HepG2 (cell line): ENCODE measurements around the gene AP4S1. TPM values are rescaled to one million over a fixed set of nuclear protein-coding genes. Genes with fewer than 3 reads are reported as not detected.

Experiments
- ATAC-seq: fragments of 200-7000 bp; cut with Tn5 transposase; 3 replicates; pipeline ENCODE4 v1.9.1; 2020; ENCODE audit warnings: mild to moderate bottlenecking, moderate library complexity
- BruUV-seq: library from RNA; stranded (reverse); fragments of 400-500 nt; replicated peaks from 2 replicates; lab custom pipeline; 2021; lab: Mats Ljungman, UMichigan
- CTCF ChIA-PET: fragments of 300-600 bp; formaldehyde crosslinking; extraction: SDS; loops from one replicate; lab custom pipeline; 2021; ENCODE audit warnings: low total read pairs, inconsistent platforms, low intra/inter-chr PET ratio; lab: Yijun Ruan, JAX
- POLR2A ChIA-PET: fragments of 350-600 bp; sonication (Branson Sonifier 250); formaldehyde crosslinking; loops from one replicate; lab custom pipeline; 2020; ENCODE audit warnings: antibody characterized with exemption, inconsistent platforms; lab: Yijun Ruan, JAX
- DNase-seq: peaks from one replicate; pipeline ENCODE4 v3.0.0-alpha.2; 2015; ENCODE audit warnings: low spot score
- FAIRE-seq: peaks from 3 replicates; lab custom pipeline; 2011; peaks lifted over from hg19 to GRCh38; lab: Jason Lieb, UNC
- H2AFZ ChIP-seq: one replicate; pipeline ENCODE4 v1.6.1; 2011; ENCODE audit warnings: low read length, inconsistent platforms
- H3K27ac ChIP-seq: fragments of 300-600 bp; 3 replicates; pipeline ENCODE4 v1.8.0; 2011; ENCODE audit warnings: mixed run types, mild to moderate bottlenecking, mixed read lengths, low read length, inconsistent platforms; ENCODE audit not compliant: insufficient read depth; ENCODE audit errors: extremely low read length
- H3K27me3 ChIP-seq, 2 experiments: fragments of 200-600 bp in 1 of 2; 2 replicates in 1 of 2; 3 replicates in 1 of 2; pipeline versions ENCODE4 v1.6.0 to v1.8.0; 2011; ENCODE audit warnings: low read length in 2 of 2, mild to moderate bottlenecking in 2 of 2, moderate library complexity in 2 of 2, inconsistent platforms in 1 of 2; ENCODE audit not compliant: insufficient read depth in 2 of 2, control insufficient read depth in 1 of 2
- H3K36me3 ChIP-seq, 2 experiments: fragments of 200-600 bp in 1 of 2; replicated peaks in 1 of 2; 2 replicates in 1 of 2; 3 replicates in 1 of 2; pipeline versions ENCODE4 v1.5.1 to v1.8.0; 2011; ENCODE audit warnings: low read length in 2 of 2, inconsistent platforms in 1 of 2; ENCODE audit not compliant: insufficient read depth in 2 of 2, control insufficient read depth in 1 of 2
- H3K4me1 ChIP-seq: 2 replicates; pipeline ENCODE4 v1.5.1; 2012; ENCODE audit warnings: low read length, inconsistent platforms; ENCODE audit not compliant: insufficient read depth
- H3K4me2 ChIP-seq: 2 replicates; pipeline ENCODE4 v1.6.0; 2011; ENCODE audit warnings: low read depth, low read length, inconsistent platforms
- H3K4me3 ChIP-seq, 3 experiments: fragments of 200-600 bp in 1 of 3; sonication (generic), shearing (Covaris generic) in 1 of 3; replicated peaks in 1 of 3; 2 replicates each; pipeline ENCODE4 v1.5.1; 2011 to 2016; ENCODE audit warnings: low read length in 3 of 3, inconsistent platforms in 2 of 3, low read depth in 2 of 3, mild to moderate bottlenecking in 2 of 3, control low read depth in 1 of 3, mixed read lengths in 1 of 3; ENCODE audit not compliant: insufficient read depth in 1 of 3
- H3K79me2 ChIP-seq: one replicate; pipeline ENCODE4 v1.6.1; 2011; ENCODE audit warnings: low read length, inconsistent platforms; ENCODE audit not compliant: insufficient read depth
- H3K9ac ChIP-seq: 2 replicates; pipeline ENCODE4 v1.6.0; 2011; ENCODE audit warnings: mild to moderate bottlenecking, low read depth, low read length, inconsistent platforms; ENCODE audit not compliant: insufficient read depth
- H3K9me3 ChIP-seq: 2 replicates; pipeline ENCODE4 v1.5.1; 2012; ENCODE audit warnings: mild to moderate bottlenecking, low read length
- H4K20me1 ChIP-seq: 2 replicates; pipeline ENCODE4 v1.6.0; 2011; ENCODE audit warnings: inconsistent platforms, mild to moderate bottlenecking, low read length, moderate library complexity; ENCODE audit not compliant: insufficient read depth
- EEA1 ChIP-seq: sonication (generic); formaldehyde crosslinking; IDR thresholded peaks from 2 replicates; pipeline ENCODE4 v1.5.1; 2020; ENCODE audit warnings: mild to moderate bottlenecking, missing genetic modification reagents, borderline replicate concordance
- KDM5B ChIP-seq: sonication (generic); formaldehyde crosslinking; IDR thresholded peaks from 2 replicates; pipeline ENCODE4 v1.4.0; 2020; ENCODE audit warnings: missing genetic modification reagents, mild to moderate bottlenecking, borderline replicate concordance
- MTF1 ChIP-seq: sonication (generic); formaldehyde crosslinking; IDR thresholded peaks from 2 replicates; pipeline ENCODE4 v1.5.0; 2020; ENCODE audit warnings: missing genetic modification reagents
- RARG ChIP-seq: sonication (generic); formaldehyde crosslinking; IDR thresholded peaks from 2 replicates; pipeline ENCODE4 v1.4.0; 2020; ENCODE audit warnings: low read depth, mild to moderate bottlenecking, missing genetic modification reagents
- RBM22 ChIP-seq: fragments of 200-400 bp; formaldehyde crosslinking; optimal IDR thresholded peaks from 2 replicates; pipeline ENCODE3; 2017; ENCODE audit warnings: mild to moderate bottlenecking, low read length, moderate library complexity
- SOX13 ChIP-seq, 3 experiments: fragments of 450-650 bp in 1 of 3; sonication (generic) in 1 of 3; formaldehyde crosslinking in 1 of 3; IDR thresholded peaks in 2 of 3; conservative IDR thresholded peaks in 1 of 3; 2 replicates each; pipeline versions ENCODE4 v1.5.0 to v1.6.1; 2016 to 2020; ENCODE audit warnings: antibody characterized with exemption in 1 of 3, mild to moderate bottlenecking in 1 of 3, missing compliant biosample characterization in 1 of 3, missing genetic modification reagents in 1 of 3, moderate library complexity in 1 of 3
- SP1 ChIP-seq, 2 experiments: fragments of 450-650 bp in 1 of 2; sonication (generic) in 1 of 2; formaldehyde crosslinking in 1 of 2; IDR thresholded peaks; 2 replicates each; pipeline versions ENCODE4 v1.4.0 to v1.6.1; 2016 to 2020; ENCODE audit warnings: missing genetic modification reagents in 1 of 2
- ZNF562 ChIP-seq: sonication (generic); formaldehyde crosslinking; IDR thresholded peaks from 2 replicates; pipeline ENCODE4 v1.8.0; 2022; ENCODE audit warnings: missing genetic modification reagents, borderline replicate concordance
- ZSCAN20 ChIP-seq: sonication (generic); formaldehyde crosslinking; IDR thresholded peaks from 2 replicates; pipeline ENCODE4 v1.4.0; 2020; ENCODE audit warnings: missing genetic modification reagents, mild to moderate bottlenecking, borderline replicate concordance
- WGBS: methylation state at CpG from one replicate; pipeline ENCODE4 v1.1.6; 2017; ENCODE audit warnings: low lambda C conversion rate; 5-methylcytosine and 5-hydroxymethylcytosine counted together
- in situ Hi-C: cut with HindIII; loops from 2 replicates; pipeline ENCODE4 v1.10.0; 2017; ENCODE audit warnings: low pct_unique_long_range_greater_than_20kb; ENCODE audit not compliant: extremely low pct_ligation_motif_present
- intact Hi-C: fragments of 100-400 bp; cut with micrococcal nuclease; formaldehyde crosslinking; loops from one replicate; pipeline ENCODE4 v1.10.0; 2022; ENCODE audit not compliant: unreplicated experiment
- polyA plus RNA-seq, 8 experiments: library from polyadenylated mRNA; depleted of rRNA in 3 of 8; stranded (reverse) in 7 of 8; unstranded in 1 of 8; fragments of >200 nt; fragmentation: Illumina TruSeq in 4 of 8; extraction: Trizol in 4 of 8; gene quantifications; 2 replicates each; pipeline versions ENCODE4 v1.2.1 to v1.2.3, GENCODE V29; 2011 to 2016; ENCODE audit warnings: low read depth in 4 of 8, missing spikeins in 1 of 8, mixed read lengths in 1 of 8; ENCODE audit not compliant: insufficient read depth in 1 of 8
- total RNA-seq, 5 experiments: library from RNA; depleted of rRNA; stranded (reverse); fragments of >200 nt; fragmentation: Illumina TruSeq; extraction: Trizol; gene quantifications; 2 replicates each; pipeline ENCODE4 v1.2.3, GENCODE V29; 2016; ENCODE audit warnings: low read depth in 1 of 5
- TF ChIP-seq, protein P1 (sequence below): sonication (generic); formaldehyde crosslinking; IDR thresholded peaks from 2 replicates; pipeline ENCODE4 v1.8.1; 2023; ENCODE audit warnings: mild to moderate bottlenecking, missing genetic modification reagents, borderline replicate concordance
- TF ChIP-seq, protein P2 (sequence below): sonication (generic); formaldehyde crosslinking; IDR thresholded peaks from 2 replicates; pipeline ENCODE4 v1.4.0; 2020; ENCODE audit warnings: mild to moderate bottlenecking, low read depth, missing genetic modification reagents
- TF ChIP-seq, protein P3 (sequence below): sonication (generic); formaldehyde crosslinking; IDR thresholded peaks from 2 replicates; pipeline ENCODE4 v1.4.0; 2020; ENCODE audit warnings: missing genetic modification reagents

AP4S1 gene
- total and polyA plus RNA-seq, 2 of the 13 experiments (the other 11 are each of a cell fraction or from before 2014, with no cell fraction given) = 3.9 to 21.1 TPM

DNA sequence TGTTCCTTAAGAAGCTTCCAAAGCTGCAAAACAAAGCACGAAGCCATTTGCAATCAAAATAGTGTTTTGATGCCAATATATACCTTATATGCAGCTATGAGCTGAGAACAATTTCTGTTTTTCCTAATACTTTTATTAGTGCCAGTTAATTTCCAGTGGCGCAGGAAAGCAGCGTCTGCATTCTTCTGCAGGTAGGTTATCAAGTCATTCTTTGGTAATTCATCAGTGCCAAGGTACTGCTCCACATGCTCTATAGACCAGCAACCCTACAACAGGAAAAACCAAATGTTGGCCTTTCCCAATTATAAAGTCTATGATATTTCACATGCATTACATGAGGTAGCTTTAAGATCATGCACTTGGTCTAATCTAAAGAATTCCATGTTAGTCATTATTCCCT is 88.3 kb downstream of the AP4S1 start (continued):
- TF ChIP-seq ZSCAN20 (CRISPR knock-in tag) = 0 out of 2 replicates have a peak, but pooled peaks have one; percentile 11
- 0 out of 2 replicates have a peak, but pooled peaks have one; percentile 23 for TF ChIP-seq MTF1

DNA sequence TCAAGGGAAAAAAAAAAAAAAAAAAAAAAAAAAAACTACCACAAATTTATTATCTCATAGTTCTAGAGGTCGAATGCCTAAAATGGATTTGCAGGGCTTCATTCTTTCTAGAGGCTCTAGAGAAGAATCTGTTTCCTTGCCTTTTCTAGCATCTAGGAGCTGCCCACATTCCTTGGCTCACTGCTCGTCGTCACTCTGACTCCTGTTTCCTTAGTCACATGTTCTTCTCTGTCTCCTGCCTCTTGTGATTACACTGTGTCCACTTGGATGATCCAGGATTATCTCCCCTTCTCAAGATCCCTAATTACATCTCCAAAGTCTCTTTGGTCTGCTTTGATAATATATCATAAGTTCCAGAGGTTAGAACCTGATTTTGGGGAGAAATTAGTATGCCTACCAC is 93.4 kb downstream of the AP4S1 start:
- no TSS peak for BruUV-seq
- Histone ChIP-seq H2AFZ (no peak overlapping the region), H3K9me3 (no peaks in the 10 kb centered on the region), H3K27ac (no peak overlapping the region), H4K20me1 (no peaks in the 10 kb centered on the region), H3K27me3 (no peaks in the 10 kb centered on the region), H3K9ac (no peak overlapping the region), H3K4me3 (no peak overlapping the region), H3K4me2 (no peak overlapping the region), H3K4me1 (no peaks in the 10 kb centered on the region), H3K36me3 (peaks cover 57 to 99% of the 10 kb centered on the region in 2 experiments), H3K79me2 (no peaks in the 10 kb centered on the region)
- 96% methylated on average over 3 of the region's 3 CpGs for WGBS
- in situ Hi-C loops = no loop called here
- TF ChIP-seq, protein P1, sequence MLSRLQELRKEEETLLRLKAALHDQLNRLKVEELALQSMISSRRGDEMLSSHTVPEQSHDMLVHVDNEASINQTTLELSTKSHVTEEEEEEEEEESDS = 0 out of 2 replicates have a peak, but pooled peaks have one; percentile 4
- TF ChIP-seq ZNF562 = no peak
- TF ChIP-seq SOX13 (IDR thresholded peaks at IDR 0.05) = no peak
- no peak for TF ChIP-seq SOX13 (CRISPR knock-in tag; conservative IDR thresholded peaks at IDR 0.05 in 1 of 2, IDR thresholded peaks at IDR 0.05 in 1 of 2)
- TF ChIP-seq RBM22 = peak; percentile 49
- DNase-seq (no peak), ATAC-seq (no peak), FAIRE-seq (no peak)
- intact Hi-C loops = no loop called here
- ChIA-PET CTCF (no interaction called here), POLR2A (no interaction called here)

DNA sequence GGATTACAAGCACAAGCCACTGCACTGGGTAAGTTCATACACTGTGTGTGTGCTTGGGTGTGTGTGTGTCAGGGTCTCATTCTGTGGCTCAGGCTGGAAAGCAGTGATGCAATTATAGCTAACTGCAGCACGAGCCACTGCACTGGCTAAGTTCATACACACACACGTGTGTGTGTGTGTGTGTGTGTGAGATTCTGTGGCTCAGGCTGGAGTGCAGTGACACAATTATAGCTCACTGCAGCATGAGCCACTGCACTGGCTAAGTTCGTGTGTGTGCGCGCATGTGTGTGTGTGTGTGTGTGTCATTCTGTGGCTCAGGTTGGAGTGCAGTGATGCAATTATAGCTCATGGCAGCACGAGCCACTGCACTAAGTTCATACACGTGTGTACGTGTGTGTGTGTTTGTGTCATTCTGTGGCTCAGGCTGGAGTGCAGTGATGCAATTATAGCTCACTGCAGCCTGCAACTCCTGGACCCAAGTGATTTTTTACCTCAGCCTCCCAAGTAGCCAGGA is 96.7 kb downstream of the AP4S1 start:
- ChIA-PET CTCF (no interaction called here), POLR2A (no interaction called here)
- no peak overlapping the region for H3K4me2 ChIP-seq
- no peaks in the 10 kb centered on the region for H3K27me3 ChIP-seq
- H4K20me1 ChIP-seq = no peaks in the 10 kb centered on the region
- ATAC-seq (peak; percentile 47), DNase-seq (no peak), FAIRE-seq (no peak)
- in situ Hi-C loops = no loop called here
- H3K4me3 ChIP-seq = no peak overlapping the region
- H3K36me3 ChIP-seq = peaks cover 50 to 94% of the 10 kb centered on the region in 2 experiments
- intact Hi-C loops = no loop called here
- BruUV-seq = TSS peak; percentile 23
- H3K79me2 ChIP-seq = no peaks in the 10 kb centered on the region
- no peaks in the 10 kb centered on the region for H3K9me3 ChIP-seq
- H2AFZ ChIP-seq = no peak overlapping the region
- H3K27ac ChIP-seq = no peak overlapping the region
- 94% methylated on average over 8 of the region's 8 CpGs for WGBS
- H3K4me1 ChIP-seq = no peaks in the 10 kb centered on the region
- H3K9ac ChIP-seq = no peak overlapping the region
- TF ChIP-seq, protein P2, sequence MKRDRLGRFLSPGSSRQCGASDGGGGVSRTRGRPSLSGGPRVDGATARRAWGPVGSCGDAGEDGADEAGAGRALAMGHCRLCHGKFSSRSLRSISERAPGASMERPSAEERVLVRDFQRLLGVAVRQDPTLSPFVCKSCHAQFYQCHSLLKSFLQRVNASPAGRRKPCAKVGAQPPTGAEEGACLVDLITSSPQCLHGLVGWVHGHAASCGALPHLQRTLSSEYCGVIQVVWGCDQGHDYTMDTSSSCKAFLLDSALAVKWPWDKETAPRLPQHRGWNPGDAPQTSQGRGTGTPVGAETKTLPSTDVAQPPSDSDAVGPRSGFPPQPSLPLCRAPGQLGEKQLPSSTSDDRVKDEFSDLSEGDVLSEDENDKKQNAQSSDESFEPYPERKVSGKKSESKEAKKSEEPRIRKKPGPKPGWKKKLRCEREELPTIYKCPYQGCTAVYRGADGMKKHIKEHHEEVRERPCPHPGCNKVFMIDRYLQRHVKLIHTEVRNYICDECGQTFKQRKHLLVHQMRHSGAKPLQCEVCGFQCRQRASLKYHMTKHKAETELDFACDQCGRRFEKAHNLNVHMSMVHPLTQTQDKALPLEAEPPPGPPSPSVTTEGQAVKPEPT (CRISPR knock-in tag) = no peak
- TF ChIP-seq RARG (CRISPR knock-in tag) (no peak), EEA1 (CRISPR knock-in tag) (0 out of 2 replicates have a peak, but pooled peaks have one; percentile 30), KDM5B (CRISPR knock-in tag) (peak; percentile 48; the same call in 1 of the 2 replicates), SP1 (IDR thresholded peaks at IDR 0.05) (no peak), SP1 (CRISPR knock-in tag; IDR thresholded peaks at IDR 0.05) (no peak), SOX13 (IDR thresholded peaks at IDR 0.05) (0 out of 2 replicates have a peak, but pooled peaks have one; percentile 15), SOX13 (CRISPR knock-in tag; conservative IDR thresholded peaks at IDR 0.05 in 1 of 2, IDR thresholded peaks at IDR 0.05 in 1 of 2) (no peak)
- TF ChIP-seq, protein P3, sequence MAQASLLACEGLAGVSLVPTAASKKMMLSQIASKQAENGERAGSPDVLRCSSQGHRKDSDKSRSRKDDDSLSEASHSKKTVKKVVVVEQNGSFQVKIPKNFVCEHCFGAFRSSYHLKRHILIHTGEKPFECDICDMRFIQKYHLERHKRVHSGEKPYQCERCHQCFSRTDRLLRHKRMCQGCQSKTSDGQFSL (CRISPR knock-in tag) = no peak
